Activated CD8-positive, alpha-beta memory T cell treated with anti-CD3 and anti-CD28 coated beads for 4 hours (primary cell): ENCODE measurements around the gene ENTPD8.
"Not testable (repeated sequence)": the region's sequence is repeated elsewhere in the genome, so short reads cannot be mapped to it uniquely, and the experiment has no call there.

Experiments used
- DNase-seq, 2 donors: peaks; one replicate each; pipeline ENCODE4 v3.0.0-alpha.2; 2020; ENCODE audit warnings: low read depth in 2 of 2

The ENTPD8 gene

DNA sequence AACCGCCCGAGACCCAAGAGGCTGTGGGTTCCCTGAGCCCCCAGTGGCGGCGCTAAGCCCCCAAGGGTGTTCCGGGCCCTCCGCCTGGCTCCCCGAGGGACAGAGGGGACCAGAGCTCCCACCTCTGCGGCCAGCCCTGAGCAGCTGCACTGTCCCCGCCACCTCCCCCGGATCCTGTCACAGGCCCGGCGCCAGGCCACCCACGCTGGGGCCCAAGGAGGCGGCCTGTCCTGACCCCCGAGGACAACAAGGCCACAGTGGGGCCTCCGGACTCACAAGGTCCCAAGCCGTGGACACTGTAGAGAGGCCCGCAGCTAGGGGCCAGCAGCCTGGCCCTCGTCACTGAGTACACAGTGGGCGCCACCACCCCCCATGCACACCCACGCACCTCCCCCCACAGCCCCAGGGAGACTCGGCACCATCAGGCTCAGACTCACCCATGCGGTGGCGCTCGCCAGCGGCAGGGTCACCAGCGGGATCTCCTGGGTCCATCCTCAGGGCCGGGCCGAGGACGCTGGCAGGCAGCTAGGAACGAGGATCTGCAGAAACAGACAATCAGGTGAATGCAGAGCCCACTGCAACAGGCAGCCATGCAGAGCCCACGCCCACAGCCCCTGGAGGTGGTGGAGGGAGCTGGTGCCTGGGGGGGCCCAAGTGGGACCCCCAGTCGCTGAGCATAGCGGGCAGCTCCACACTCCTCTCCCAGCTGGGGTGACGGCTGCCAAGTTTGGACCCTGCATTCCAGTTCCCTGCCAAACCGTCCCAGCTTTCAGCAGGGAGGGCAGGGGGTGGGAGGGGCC, 46.1 kb downstream of the ENTPD8 start:
- DNase-seq = no peak

DNA sequence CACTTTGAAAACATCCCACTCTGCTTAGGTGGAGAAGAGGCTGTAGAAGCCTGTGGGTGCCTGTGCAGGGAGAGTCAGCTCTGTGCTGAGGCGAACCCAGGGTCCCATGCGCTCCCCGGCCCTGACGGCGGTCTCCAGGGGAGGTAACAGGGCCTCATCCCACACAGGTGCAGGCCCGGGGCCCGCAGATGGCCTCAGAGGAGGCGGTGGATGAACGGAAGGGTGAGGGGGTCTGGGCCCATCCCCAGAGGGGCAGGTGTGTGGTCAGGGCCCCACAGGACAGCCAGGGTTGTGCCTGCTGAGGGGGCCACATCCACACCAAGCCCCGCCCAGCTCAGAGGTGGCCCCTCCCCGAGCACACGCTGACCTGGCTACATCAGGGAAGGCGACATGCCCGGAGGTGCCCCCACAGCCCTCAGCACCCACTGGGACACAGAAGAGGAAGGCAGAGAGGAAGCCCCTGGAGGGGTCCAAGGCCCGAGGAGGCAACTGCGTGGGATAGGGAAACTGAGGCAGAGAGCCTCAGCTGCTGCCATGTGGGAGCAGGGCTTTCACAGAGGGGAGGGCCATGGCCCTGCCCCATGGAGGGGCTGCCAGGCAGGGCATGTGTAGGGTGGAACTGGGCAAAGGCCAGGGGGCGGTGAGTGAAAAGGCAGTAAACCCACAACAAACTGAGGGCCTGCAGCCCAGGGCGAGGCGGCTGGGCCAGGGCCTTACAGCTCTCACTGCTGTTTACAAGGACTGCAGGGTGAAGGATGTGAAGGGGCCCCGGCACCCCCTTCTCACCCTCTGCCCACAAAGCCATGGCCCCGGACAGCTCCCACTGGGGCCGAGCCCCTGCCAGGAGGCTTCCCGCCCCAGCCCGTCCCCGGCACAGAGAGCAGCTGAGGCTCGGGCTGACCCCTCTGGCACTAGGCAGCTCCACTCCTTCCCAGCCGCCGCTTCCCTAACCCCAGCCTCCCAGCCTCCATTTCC, 47.7 kb downstream of the ENTPD8 start:
- DNase-seq = no peak

DNA sequence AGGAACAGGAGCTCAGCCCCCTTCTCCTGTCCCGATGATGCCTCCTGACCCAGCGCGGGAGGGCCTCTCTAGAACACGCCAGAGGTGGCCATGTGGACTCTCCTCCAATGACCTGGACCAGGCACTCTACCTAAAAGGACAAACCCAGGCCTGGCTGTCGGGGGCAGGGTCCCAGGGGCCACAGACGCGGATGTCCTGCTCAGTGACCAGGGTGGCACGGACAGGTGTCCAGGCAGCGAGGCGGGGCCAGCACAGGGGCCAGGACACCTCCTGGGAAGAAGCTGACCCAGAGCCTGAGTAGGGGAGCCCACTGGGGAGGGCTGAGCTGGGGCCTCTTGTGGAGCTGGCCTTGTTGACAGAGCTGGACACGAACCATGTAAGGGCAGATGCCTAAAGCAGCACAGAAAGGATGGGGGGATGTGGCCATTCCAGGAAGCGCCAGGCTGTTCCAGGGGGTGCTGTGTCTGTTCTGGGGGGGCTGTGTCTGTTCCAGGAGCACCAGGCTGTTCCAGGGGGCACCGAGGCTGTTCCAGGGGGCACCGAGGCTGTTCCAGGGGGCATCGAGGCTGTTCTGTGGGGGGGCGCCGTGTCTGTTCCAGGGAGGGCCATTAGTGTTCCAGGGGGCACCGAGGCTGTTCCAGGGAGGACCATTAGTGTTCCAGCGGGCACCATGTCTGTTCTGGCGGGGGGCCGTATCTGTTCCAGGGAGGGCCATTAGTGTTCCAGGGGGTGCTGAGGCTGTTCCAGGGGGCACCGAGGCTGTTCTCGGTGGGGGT, 48.7 kb downstream of the ENTPD8 start:
- no peak for DNase-seq

DNA sequence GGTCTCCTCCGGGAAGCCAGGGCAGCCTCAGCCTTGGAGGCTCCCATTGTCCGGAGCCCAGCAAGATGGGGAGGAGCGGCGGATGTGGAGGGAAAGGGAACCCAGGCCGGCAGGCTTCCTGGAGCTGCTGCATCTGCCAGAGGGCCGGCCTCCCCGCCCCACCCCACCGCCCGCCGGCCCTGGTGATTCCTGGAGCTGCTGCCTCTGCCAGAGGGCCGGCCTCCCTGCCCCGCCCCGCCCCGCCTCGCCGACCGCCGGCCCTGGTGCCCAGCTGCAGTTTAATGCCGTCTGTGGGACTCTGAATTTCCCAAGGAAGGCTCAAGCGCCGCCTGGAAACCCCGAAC, 49.8 kb downstream of the ENTPD8 start:
- no peak for DNase-seq

DNA sequence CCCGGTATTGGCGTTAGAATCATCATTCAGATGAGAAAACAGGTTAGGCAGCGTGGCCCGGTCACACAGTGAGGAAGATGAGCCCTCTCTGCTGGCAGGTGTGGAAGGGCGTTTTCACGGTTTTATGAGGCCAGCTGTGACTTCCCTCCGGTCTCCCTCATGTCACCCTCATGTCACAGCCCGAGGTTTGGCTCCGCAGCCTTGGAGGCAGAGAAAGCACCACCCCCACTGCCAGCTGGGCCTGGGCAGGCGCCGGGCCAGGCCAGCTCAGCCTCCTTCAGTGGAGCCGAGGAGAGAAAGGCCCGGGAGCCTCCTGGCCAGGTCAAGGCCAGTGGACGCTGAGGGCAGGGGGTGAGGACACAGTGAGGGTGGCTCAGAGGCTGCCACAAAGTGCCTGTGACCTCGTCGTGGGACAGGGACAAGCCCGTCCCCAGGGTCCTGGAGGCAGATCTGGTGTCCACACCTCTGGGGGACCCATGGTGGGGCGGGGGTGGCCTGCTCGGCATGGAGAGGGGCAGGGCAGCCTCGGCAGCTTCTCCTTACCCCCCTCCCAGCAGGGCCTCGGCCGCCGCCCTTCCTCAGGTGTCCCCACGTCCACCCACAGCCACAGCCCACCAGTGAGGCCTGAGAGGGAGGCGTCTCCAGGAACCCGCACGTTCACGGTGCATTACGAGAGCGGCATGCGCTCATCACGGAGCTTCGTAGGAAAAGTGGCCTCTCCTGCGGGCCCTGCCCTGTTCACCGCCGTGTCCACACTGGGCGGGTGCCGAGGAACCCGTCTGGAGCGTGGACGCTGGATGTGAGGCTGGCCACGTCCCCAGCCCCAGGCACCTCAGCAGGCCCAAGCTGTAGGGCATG, 50.4 kb downstream of the ENTPD8 start:
- DNase-seq = no peak

DNA sequence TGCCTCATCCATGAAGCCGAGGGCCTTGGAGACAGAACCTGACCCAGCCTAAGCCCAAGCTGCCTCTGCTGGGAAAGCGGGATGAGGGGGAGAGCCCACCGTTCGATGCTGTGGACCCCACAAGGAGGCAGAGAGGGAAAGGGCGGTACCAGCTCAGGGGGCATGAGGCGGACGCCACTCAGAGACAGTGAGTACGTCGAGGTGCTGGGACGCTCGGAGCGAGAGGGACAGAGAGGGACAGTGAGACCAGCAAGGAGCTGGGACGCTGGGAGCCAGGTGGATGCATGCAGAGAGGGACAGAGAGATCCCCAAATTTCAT, 51.8 kb downstream of the ENTPD8 start:
- no peak for DNase-seq

DNA sequence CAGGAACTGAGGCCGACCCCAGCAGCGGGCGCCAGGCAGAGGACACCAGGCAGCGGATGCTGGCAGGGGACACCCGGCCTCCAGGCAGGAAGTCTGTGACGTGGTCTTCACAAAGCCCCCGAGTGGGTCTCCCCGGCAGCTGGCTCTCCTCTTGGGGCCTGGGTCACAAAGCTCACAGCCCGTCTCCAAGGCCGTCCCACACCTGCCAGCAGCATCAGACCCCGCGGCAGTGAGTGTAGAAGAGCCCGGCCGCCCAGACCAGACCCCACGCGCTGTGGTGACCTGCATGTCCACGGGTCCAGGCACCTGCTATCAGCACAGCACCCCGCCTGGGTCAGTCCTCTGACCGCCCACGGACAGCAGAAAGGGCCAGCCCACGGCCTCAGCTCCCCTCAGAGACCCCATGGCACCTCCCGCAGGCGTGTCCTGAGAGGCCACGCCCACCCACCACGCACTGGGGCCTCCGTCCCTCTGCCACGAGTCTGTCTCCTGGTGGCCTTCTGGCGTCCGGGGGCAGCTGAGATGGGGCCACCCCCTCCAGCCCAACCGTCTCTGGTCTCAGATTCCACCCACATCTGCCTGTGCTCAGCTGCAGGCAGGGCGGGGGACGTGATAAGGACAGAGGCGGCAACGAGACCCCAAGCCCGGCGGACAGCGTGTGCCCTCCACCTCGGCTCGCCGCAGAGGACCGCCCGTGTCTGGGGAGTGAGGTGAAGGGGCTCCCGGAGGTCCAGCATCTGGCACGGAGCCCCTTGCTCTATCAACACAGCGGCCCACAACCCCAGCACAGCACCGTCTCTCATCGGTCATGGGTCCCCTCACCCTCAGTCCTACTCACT, 52.3 kb downstream of the ENTPD8 start:
- no peak for DNase-seq

DNA sequence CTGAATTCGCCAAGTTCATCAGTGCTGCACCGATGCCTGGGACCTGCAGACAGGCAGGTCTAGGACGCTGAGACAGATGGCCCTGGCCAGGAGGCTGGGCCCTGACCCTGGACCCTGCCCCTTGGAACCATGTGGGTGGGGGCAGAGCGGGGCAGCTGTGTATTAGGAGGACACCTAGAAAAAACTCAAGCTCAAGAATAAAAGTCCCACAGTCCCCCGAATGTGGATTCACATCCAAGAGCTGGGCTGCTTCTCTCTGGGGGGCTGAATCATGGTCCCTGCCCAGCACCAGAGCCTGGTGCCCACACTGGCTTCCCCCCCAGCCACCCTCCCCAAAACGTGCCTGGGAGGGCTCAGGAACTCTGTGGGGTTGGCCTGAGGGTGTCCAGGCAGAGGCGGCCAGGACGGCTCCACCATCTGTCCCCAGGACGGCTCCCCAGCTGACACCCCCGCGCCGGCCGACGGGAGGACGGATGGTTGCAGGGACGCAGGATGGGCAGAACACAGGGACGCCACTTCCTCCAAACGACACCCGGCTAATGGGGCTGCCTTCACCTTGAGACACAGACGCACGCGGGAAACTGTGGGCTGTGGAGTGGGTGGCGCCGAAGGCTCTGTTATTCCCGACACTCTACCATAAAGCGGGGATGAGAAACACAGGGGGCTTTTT, 53.1 kb downstream of the ENTPD8 start:
- no peak for DNase-seq

DNA sequence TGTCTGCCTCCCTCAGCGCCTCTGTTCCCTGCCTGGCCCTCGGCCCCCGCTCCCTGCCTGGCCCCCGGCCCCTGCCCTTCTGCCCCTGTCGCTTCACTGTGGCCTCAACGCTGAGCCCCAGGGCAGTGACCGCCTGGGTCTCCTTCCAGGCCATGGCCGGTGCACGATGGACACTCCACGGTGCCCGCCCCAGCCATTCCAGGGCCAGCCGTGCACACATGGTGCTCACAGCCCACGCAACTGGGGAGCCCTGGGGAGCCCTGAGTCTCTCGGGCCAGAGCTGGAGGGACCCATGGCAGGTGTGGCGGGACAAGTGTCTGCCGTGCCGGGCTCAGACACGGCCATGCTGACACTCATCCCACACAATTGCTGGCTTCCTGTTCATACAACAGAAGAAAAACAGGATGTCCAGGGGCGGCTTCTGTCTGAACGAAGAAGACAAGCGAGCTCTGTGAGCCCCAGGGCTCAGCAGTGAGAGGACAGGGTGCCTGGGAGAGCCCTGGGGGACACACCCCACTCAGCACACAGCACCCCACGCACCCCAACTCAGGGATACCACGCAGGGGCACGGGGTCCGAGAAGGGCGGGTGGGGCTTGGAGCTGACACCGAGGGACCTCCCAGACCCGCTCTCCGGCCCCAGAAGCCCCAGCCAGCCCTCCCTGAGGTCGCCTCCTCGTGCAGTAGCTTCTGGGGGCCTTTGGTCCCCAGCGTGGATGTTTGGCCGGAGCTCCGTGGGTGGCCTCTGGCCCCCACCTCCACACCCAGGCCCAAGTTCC, 53.9 kb downstream of the ENTPD8 start:
- no peak for DNase-seq

DNA sequence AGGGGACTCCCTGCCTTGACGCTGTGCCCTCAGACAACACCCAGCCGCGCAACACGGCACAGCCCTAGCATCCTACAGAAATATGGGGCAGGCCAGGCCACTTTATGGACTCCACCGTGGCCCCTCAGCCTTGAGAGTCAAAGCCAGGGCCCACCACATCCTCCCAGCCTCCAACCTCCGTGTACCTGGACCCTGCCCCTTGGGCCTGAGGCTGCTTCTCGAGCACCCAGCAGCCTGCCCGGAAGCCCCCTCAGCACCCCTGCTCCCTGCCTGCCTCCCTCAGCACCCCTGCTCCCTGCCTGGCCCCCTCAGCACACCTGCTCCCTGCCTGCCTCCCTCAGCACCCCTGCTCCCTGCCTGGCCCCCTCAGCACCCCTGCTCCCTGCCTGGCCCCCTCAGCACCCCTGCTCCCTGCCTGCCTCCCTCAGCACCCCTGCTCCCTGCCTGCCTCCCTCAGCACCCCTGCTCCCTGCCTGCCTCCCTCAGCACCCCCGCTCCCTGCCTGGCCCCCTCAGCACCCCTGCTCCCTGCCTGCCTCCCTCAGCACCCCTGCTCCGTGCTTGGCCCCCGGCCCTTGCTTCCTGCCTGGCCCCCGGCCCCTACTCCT, 54.5 kb downstream of the ENTPD8 start:
- not testable (repeated sequence) for DNase-seq

DNA sequence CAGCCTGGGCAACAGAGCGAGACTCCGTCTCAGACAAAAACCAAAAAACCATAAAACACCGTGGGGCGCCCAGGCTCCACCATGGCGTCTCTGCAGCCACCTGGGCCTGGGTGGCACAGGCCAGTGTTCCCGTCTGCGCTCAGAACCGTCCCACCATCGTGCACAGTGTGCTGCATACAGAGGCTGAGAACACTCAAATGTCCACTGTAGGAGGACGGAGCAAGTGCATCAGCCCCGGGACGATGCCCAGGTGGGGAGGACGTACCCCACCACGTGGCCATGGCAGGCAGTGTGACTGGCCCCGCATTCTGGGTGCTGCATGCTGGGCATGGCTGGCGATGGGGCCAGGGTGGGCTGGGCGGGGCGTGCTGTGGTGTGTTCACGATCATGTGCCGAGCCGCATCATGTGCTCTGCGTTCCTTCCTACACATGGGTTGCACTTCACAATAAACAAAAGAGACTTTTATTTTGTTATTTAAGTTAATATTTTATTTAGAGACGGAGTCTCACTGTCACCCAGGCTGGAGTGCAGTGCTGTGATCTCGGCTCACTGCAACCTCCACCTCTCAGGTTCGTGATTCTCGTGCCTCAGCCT, 56.0 kb downstream of the ENTPD8 start:
- DNase-seq = no peak
